ENCODE data around the gene EGFR. TPM values are rescaled to one million over a fixed set of nuclear protein-coding genes. Genes with fewer than 3 reads are reported as not detected.

Gene EGFR
- total RNA-seq, 1 donor from 2014 or later = 5.0 TPM

DNA sequence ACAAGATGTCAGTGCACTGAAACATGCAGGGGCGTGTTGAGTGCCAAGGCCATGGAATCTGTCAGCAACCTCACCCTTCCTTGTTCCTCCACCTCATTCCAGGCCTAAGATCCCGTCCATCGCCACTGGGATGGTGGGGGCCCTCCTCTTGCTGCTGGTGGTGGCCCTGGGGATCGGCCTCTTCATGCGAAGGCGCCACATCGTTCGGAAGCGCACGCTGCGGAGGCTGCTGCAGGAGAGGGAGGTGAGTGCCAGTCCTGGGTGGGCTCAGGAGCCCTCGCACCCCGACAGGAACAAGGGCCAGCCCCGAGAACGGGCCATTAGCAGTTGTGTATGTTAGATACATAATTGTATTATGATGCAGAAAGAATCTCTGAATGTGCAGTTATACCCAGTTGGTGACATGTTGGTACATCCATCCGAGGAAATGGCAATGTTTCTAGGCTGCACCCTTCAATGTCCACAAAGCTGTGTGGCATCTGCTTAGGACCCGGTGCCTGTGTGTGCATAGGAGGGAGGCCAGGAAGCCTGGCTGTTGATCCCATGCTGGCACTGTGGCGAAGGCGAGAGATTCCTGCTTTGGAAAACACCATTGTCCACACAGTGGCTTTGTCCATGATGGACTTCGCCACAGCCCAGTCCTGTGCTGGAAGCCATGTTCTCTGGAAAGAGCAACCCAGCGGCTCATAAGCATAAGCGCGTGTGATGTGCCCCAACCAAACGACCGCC is 154.2 kb downstream of the EGFR start:
- no peak overlapping the region for H3K27ac Mint-ChIP-seq (ENCODE audit: unreplicated experiment)
- no peaks in the 10 kb centered on the region for H3K27me3 Mint-ChIP-seq (ENCODE audit: unreplicated experiment)
- H3K36me3 Mint-ChIP-seq (ENCODE audit: low read depth, unreplicated experiment) = peaks cover 15% of the 10 kb centered on the region
- H3K4me1 Mint-ChIP-seq (ENCODE audit: unreplicated experiment) = peaks cover 6% of the 10 kb centered on the region
- H3K9me3 Mint-ChIP-seq (ENCODE audit: unreplicated experiment) = no peaks in the 10 kb centered on the region
- no peak overlapping the region for H3K4me3 Mint-ChIP-seq (ENCODE audit: unreplicated experiment)
- DNase-seq (ENCODE audit: low spot score) = no peak
- TF ChIP-seq, protein P1, sequence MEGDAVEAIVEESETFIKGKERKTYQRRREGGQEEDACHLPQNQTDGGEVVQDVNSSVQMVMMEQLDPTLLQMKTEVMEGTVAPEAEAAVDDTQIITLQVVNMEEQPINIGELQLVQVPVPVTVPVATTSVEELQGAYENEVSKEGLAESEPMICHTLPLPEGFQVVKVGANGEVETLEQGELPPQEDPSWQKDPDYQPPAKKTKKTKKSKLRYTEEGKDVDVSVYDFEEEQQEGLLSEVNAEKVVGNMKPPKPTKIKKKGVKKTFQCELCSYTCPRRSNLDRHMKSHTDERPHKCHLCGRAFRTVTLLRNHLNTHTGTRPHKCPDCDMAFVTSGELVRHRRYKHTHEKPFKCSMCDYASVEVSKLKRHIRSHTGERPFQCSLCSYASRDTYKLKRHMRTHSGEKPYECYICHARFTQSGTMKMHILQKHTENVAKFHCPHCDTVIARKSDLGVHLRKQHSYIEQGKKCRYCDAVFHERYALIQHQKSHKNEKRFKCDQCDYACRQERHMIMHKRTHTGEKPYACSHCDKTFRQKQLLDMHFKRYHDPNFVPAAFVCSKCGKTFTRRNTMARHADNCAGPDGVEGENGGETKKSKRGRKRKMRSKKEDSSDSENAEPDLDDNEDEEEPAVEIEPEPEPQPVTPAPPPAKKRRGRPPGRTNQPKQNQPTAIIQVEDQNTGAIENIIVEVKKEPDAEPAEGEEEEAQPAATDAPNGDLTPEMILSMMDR (IDR thresholded peaks at IDR 0.05; ENCODE audit: unreplicated experiment) = no peak

DNA sequence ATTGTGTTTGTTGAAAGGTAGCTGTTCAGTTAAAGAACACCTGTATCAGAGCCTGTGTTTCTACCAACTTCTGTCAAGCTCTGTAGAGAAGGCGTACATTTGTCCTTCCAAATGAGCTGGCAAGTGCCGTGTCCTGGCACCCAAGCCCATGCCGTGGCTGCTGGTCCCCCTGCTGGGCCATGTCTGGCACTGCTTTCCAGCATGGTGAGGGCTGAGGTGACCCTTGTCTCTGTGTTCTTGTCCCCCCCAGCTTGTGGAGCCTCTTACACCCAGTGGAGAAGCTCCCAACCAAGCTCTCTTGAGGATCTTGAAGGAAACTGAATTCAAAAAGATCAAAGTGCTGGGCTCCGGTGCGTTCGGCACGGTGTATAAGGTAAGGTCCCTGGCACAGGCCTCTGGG is 154.9 kb downstream of the EGFR start:
- no peak overlapping the region for H3K27ac Mint-ChIP-seq (ENCODE audit: unreplicated experiment)
- H3K9me3 Mint-ChIP-seq (ENCODE audit: unreplicated experiment) = no peaks in the 10 kb centered on the region
- no peaks in the 10 kb centered on the region for H3K27me3 Mint-ChIP-seq (ENCODE audit: unreplicated experiment)
- TF ChIP-seq, protein P1 (IDR thresholded peaks at IDR 0.05; ENCODE audit: unreplicated experiment) = no peak
- peaks cover 6% of the 10 kb centered on the region for H3K4me1 Mint-ChIP-seq (ENCODE audit: unreplicated experiment)
- no peak overlapping the region for H3K4me3 Mint-ChIP-seq (ENCODE audit: unreplicated experiment)
- DNase-seq (ENCODE audit: low spot score) = no peak
- H3K36me3 Mint-ChIP-seq (ENCODE audit: low read depth, unreplicated experiment) = peaks cover 15% of the 10 kb centered on the region

DNA sequence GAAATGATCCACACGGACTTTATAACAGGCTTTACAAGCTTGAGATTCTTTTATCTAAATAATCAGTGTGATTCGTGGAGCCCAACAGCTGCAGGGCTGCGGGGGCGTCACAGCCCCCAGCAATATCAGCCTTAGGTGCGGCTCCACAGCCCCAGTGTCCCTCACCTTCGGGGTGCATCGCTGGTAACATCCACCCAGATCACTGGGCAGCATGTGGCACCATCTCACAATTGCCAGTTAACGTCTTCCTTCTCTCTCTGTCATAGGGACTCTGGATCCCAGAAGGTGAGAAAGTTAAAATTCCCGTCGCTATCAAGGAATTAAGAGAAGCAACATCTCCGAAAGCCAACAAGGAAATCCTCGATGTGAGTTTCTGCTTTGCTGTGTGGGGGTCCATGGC is 155.6 kb downstream of the EGFR start:
- no peak overlapping the region for H3K4me3 Mint-ChIP-seq (ENCODE audit: unreplicated experiment)
- H3K36me3 Mint-ChIP-seq (ENCODE audit: low read depth, unreplicated experiment) = peaks cover 15% of the 10 kb centered on the region
- H3K27me3 Mint-ChIP-seq (ENCODE audit: unreplicated experiment) = peaks cover 3% of the 10 kb centered on the region
- H3K9me3 Mint-ChIP-seq (ENCODE audit: unreplicated experiment) = no peaks in the 10 kb centered on the region
- TF ChIP-seq, protein P1 (IDR thresholded peaks at IDR 0.05; ENCODE audit: unreplicated experiment) = no peak
- DNase-seq (ENCODE audit: low spot score) = no peak
- H3K4me1 Mint-ChIP-seq (ENCODE audit: unreplicated experiment) = peaks cover 6% of the 10 kb centered on the region
- no peak overlapping the region for H3K27ac Mint-ChIP-seq (ENCODE audit: unreplicated experiment)

DNA sequence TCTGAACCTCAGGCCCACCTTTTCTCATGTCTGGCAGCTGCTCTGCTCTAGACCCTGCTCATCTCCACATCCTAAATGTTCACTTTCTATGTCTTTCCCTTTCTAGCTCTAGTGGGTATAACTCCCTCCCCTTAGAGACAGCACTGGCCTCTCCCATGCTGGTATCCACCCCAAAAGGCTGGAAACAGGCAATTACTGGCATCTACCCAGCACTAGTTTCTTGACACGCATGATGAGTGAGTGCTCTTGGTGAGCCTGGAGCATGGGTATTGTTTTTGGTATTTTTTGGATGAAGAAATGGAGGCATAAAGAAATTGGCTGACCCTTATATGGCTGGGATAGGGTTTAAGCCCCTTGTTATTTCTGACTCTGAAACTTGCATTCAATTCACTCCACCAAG is 156.0 kb downstream of the EGFR start:
- TF ChIP-seq, protein P1 (IDR thresholded peaks at IDR 0.05; ENCODE audit: unreplicated experiment) = no peak
- peaks cover 6% of the 10 kb centered on the region for H3K4me1 Mint-ChIP-seq (ENCODE audit: unreplicated experiment)
- no peaks in the 10 kb centered on the region for H3K9me3 Mint-ChIP-seq (ENCODE audit: unreplicated experiment)
- H3K4me3 Mint-ChIP-seq (ENCODE audit: unreplicated experiment) = no peak overlapping the region
- peaks cover 15% of the 10 kb centered on the region for H3K36me3 Mint-ChIP-seq (ENCODE audit: low read depth, unreplicated experiment)
- no peak for DNase-seq (ENCODE audit: low spot score)
- no peak overlapping the region for H3K27ac Mint-ChIP-seq (ENCODE audit: unreplicated experiment)
- H3K27me3 Mint-ChIP-seq (ENCODE audit: unreplicated experiment) = peaks cover 3% of the 10 kb centered on the region

DNA sequence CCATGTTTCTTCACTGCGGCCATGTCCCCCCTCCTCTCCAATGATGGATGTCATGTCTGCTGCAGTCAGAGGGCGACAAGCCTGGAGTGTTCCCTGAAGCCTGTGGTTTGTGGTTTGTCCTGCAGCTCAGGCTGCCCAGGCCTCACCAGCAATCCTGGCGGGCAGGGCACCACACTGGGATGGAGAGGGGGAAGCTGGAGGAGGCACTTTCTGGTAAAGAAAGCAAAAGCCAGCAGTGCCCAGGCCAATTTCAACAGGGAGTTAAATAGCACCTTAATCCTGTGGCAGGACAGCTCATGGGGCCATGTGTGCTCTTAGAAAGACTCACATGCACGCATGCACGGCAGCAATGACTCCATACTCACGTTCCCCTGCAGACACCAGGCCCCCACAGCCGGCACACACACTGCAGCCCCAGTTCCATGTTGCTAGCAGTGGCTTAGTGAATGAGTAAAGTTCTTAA is 158.3 kb downstream of the EGFR start:
- H3K4me1 Mint-ChIP-seq (ENCODE audit: unreplicated experiment) = peaks cover 6% of the 10 kb centered on the region
- DNase-seq (ENCODE audit: low spot score) = no peak
- H3K4me3 Mint-ChIP-seq (ENCODE audit: unreplicated experiment) = no peak overlapping the region
- H3K9me3 Mint-ChIP-seq (ENCODE audit: unreplicated experiment) = no peaks in the 10 kb centered on the region
- no peak overlapping the region for H3K27ac Mint-ChIP-seq (ENCODE audit: unreplicated experiment)
- TF ChIP-seq, protein P1 (IDR thresholded peaks at IDR 0.05; ENCODE audit: unreplicated experiment) = no peak
- peaks cover 7% of the 10 kb centered on the region for H3K36me3 Mint-ChIP-seq (ENCODE audit: low read depth, unreplicated experiment)
- H3K27me3 Mint-ChIP-seq (ENCODE audit: unreplicated experiment) = peaks cover 3% of the 10 kb centered on the region
